CD4-positive, alpha-beta T cell (primary cell): Measurements from ENCODE around the gene AIFM3. TPM values are rescaled to one million over a fixed set of nuclear protein-coding genes. Genes with fewer than 3 reads are reported as not detected.

Experiments
- ATAC-seq: fragments of 200-7000 bp; cut with Tn5 transposase; one replicate; pipeline ENCODE4 v1.10.0; 2022; ENCODE audit warnings: mild to moderate bottlenecking; ENCODE audit not compliant: poor library complexity
- CTCF ChIA-PET: fragments of 350-600 bp; sonication (Branson Sonifier 250); formaldehyde crosslinking; loops from one replicate; lab custom pipeline; 2021; ENCODE audit warnings: antibody characterized with exemption, inconsistent platforms; lab: Charles Lee
- POLR2A ChIA-PET: fragments of 350-600 bp; sonication (Branson Sonifier 250); formaldehyde crosslinking; loops from one replicate; lab custom pipeline; 2021; ENCODE audit warnings: antibody characterized with exemption, inconsistent platforms; lab: Charles Lee
- DNase-seq, 14 experiments: peaks; one replicate each; pipeline ENCODE4 v3.0.0-alpha.2; 2013 to 2020; ENCODE audit warnings: mixed read lengths in 2 of 14
- H3K27ac ChIP-seq, 2 donors: one replicate each; pipeline versions ENCODE4 v1.5.1 to v1.7.0; 2013; ENCODE audit warnings: low read length in 2 of 2, low read depth in 1 of 2, mild to moderate bottlenecking in 1 of 2
- H3K27me3 ChIP-seq, 2 experiments: 1 replicate in 1 of 2; 2 replicates in 1 of 2; pipeline versions ENCODE4 v1.6.1 to v1.7.0; 2013; ENCODE audit warnings: low read length in 2 of 2, control low read depth in 1 of 2, mild to moderate bottlenecking in 1 of 2, moderate library complexity in 1 of 2; ENCODE audit not compliant: insufficient read depth in 2 of 2, control insufficient read depth in 1 of 2
- H3K36me3 ChIP-seq: one replicate; pipeline ENCODE4 v1.6.1; 2013; ENCODE audit warnings: low read length, control low read depth; ENCODE audit not compliant: insufficient read depth
- H3K4me1 ChIP-seq: one replicate; pipeline ENCODE4 v1.6.1; 2013; ENCODE audit warnings: low read length, control low read depth; ENCODE audit not compliant: insufficient read depth
- H3K4me3 ChIP-seq: one replicate; pipeline ENCODE4 v1.5.1; 2013; ENCODE audit warnings: mild to moderate bottlenecking, low read length, moderate library complexity
- H3K9me3 ChIP-seq, 2 experiments: 1 replicate in 1 of 2; 2 replicates in 1 of 2; pipeline versions ENCODE4 v1.6.1 to v1.7.0; 2013; ENCODE audit warnings: low read length in 2 of 2, mild to moderate bottlenecking in 2 of 2, control low read depth in 1 of 2, moderate library complexity in 1 of 2; ENCODE audit not compliant: control insufficient read depth in 1 of 2, insufficient read depth in 1 of 2
- H3K27ac Mint-ChIP-seq: one replicate; pipeline ENCODE4 v1.8.0; 2020; ENCODE audit warnings: mixed read lengths
- H3K27me3 Mint-ChIP-seq: one replicate; pipeline ENCODE4 v1.8.0; 2021; ENCODE audit warnings: mixed read lengths
- H3K36me3 Mint-ChIP-seq: one replicate; pipeline ENCODE4 v1.8.0; 2021; ENCODE audit warnings: low read depth, mixed read lengths
- H3K4me1 Mint-ChIP-seq: one replicate; pipeline ENCODE4 v1.8.0; 2021; ENCODE audit warnings: low read depth, mixed read lengths
- H3K4me3 Mint-ChIP-seq: one replicate; pipeline ENCODE4 v1.8.0; 2020; ENCODE audit warnings: mild to moderate bottlenecking, mixed read lengths
- H3K9me3 Mint-ChIP-seq: one replicate; pipeline ENCODE4 v1.8.0; 2020; ENCODE audit warnings: mixed read lengths
- intact Hi-C, 2 experiments: fragments of 100-400 bp; cut with DNase I in 1 of 2; cut with micrococcal nuclease in 1 of 2; formaldehyde crosslinking; loops; one replicate each; pipeline versions ENCODE4 v1.15.1 to v1.9.0; 2023 to 2025; cut with DNase I, micrococcal nuclease
- total RNA-seq, 174 experiments: library from RNA in 2 of 174; stranded (reverse) in 2 of 174; gene quantifications; one replicate each; pipeline ENCODE4 v1.2.3 and lab custom pipeline; 2021 to 2026
- TF ChIP-seq, protein P1 (sequence below): fragments of 200-600 bp; IDR thresholded peaks from one replicate; pipeline ENCODE4 v1.8.0; 2022; ENCODE audit warnings: antibody characterized with exemption, mild to moderate bottlenecking

Gene AIFM3
- total RNA-seq, 2 experiments from 2014 or later = 0.34 to 0.41 TPM

DNA sequence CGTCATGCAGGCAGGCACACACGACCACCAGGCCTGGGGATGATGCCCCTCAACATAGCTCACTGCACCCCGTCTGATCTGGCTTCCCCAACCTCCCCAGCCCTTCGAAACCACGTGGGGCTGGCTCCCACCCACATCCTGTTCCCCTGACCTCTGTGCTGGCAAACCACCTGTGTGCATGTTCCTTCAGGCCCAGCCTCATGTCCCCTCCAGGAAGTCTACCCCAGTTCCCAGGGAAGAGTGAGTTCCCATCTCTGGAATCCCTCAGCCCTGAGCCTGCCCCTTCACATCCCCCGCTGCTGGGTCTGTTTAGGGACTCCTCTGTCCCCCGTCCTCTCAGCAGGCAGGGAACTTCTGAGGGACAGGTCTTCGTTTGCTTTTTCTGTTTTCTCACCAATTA is 58.2 kb downstream of the AIFM3 start:
- ATAC-seq (peak; percentile 41), DNase-seq (peak in 2 of 14 experiments; percentile 34 to 54)
- Mint-ChIP-seq H3K4me3 (no peak overlapping the region), H3K9me3 (no peaks in the 10 kb centered on the region), H3K27me3 (peaks cover 14% of the 10 kb centered on the region), H3K36me3 (no peaks in the 10 kb centered on the region), H3K27ac (peak overlapping the region; percentile 48), H3K4me1 (peaks cover 10% of the 10 kb centered on the region)
- Histone ChIP-seq H3K36me3 (no peaks in the 10 kb centered on the region), H3K27ac (no peak overlapping the region), H3K4me3 (no peak overlapping the region), H3K9me3 (no peaks in the 10 kb centered on the region), H3K4me1 (peaks cover 13% of the 10 kb centered on the region), H3K27me3 (peaks cover 0 to 6% of the 10 kb centered on the region in 2 experiments)
- POLR2A ChIA-PET = interaction anchor here (1.1 kb wide), 1 partner anchor 23 kb away, joined by 5 read pairs; the partner anchor contains the start of gene THAP7
- TF ChIP-seq, protein P1, sequence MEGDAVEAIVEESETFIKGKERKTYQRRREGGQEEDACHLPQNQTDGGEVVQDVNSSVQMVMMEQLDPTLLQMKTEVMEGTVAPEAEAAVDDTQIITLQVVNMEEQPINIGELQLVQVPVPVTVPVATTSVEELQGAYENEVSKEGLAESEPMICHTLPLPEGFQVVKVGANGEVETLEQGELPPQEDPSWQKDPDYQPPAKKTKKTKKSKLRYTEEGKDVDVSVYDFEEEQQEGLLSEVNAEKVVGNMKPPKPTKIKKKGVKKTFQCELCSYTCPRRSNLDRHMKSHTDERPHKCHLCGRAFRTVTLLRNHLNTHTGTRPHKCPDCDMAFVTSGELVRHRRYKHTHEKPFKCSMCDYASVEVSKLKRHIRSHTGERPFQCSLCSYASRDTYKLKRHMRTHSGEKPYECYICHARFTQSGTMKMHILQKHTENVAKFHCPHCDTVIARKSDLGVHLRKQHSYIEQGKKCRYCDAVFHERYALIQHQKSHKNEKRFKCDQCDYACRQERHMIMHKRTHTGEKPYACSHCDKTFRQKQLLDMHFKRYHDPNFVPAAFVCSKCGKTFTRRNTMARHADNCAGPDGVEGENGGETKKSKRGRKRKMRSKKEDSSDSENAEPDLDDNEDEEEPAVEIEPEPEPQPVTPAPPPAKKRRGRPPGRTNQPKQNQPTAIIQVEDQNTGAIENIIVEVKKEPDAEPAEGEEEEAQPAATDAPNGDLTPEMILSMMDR = no peak
- intact Hi-C loops = no loop called here
- CTCF ChIA-PET = no interaction called here

DNA sequence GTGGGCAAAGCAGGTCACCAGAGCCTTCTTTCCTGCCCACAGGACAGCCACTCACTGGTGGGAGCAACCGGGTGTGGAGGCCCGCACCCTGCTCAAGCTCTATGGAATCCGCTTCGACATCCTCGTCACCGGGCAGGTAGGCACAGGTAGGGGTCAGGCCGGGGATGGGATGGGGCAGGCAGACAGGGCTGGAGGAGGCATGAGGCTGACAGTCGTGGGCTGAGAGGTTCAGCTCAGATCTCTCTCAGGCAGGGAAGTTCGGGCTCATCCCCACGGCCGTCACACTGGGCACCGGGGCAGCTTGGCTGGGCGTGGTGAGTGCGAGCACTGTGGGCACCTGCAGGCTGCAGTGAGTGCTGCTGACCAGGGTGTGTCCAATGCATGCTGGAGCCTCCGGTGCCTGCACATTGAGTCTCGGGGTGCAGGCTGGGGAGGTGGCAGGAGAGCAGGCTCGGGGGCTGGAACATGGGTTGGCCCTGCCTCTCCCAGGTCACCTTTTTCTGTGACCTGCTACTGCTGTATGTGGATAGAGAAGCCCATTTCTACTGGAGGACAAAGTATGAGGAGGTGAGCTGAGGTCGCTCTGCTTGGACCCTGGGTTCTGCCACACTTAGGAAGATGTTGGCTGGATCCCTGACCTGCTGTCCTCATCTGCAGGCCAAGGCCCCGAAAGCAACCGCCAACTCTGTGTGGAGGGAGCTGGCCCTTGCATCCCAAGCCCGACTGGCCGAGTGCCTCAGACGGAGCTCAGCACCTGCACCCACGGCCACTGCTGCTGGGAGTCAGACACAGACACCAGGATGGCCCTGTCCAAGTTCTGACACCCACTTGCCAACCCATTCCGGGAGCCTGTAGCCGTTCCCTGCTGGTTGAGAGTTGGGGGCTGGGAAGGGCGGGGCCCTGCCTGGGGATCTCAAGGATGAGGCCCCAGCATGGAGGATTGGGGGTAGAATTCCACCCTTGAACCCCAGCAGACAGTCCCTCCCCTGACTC is 59.0 kb downstream of the AIFM3 start:
- TF ChIP-seq, protein P1 = no peak
- H3K27me3 ChIP-seq = peaks cover 0 to 11% of the 10 kb centered on the region in 2 experiments
- peaks cover 13% of the 10 kb centered on the region for H3K4me1 ChIP-seq
- no peak overlapping the region for H3K4me3 ChIP-seq
- Mint-ChIP-seq H3K27me3 (peaks cover 22% of the 10 kb centered on the region), H3K9me3 (no peaks in the 10 kb centered on the region), H3K27ac (no peak overlapping the region), H3K36me3 (no peaks in the 10 kb centered on the region), H3K4me3 (no peak overlapping the region), H3K4me1 (peaks cover 10% of the 10 kb centered on the region)
- DNase-seq = no peak
- POLR2A ChIA-PET = interaction anchor here (1.1 kb wide), 1 partner anchor 24 kb away, joined by 5 read pairs; the partner anchor contains the start of gene THAP7
- no peaks in the 10 kb centered on the region for H3K9me3 ChIP-seq
- no peak for ATAC-seq
- intact Hi-C loops = no loop called here
- H3K36me3 ChIP-seq = no peaks in the 10 kb centered on the region
- CTCF ChIA-PET = no interaction called here
- H3K27ac ChIP-seq = no peak overlapping the region

DNA sequence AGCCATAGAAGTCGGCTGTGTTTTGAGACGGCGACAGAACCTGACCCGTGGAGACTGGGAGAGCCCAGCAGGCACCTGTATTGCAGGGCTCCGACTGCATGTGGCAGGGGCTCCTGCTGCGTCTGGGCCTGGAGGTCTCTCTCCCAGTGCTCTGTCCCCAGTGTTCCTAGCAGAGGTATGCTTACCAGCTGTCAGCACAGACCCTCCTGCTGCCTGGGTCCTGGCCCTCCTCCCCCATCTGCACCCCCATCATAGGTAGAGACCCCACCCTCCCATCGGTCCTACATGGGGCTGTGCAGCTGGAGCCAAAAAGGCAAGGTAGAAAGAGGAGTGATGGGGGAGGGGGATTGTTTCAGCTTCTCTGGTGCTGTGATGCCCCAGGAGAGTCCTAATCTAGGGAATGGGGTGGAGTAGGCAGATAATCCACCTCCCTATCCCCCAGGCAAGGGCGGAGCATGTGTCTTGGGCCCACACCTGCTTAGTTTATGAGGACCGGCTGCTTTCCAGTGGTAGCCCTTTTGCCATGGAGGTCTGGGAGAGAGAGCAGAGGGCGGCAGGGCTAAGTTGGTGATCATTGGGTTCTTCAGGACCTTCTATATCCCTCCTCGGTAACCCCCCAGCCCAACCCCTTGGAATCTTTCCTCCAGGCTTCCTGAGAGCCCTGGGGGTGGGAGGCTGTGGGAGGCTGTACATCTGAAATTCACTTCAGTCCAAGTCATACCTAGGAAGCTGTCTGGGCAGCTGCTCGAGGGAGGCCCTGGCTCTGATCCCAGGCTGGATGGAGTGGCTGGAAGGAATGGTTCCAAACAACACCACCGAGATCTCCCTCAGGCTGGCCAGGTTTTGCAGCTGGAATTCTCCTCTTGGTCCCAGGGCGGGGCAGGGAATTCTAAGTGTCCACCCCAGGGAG is 60.0 kb downstream of the AIFM3 start:
- Histone ChIP-seq H3K9me3 (peaks cover 0 to 8% of the 10 kb centered on the region in 2 experiments), H3K4me1 (peaks cover 19% of the 10 kb centered on the region), H3K27me3 (peaks cover 8 to 20% of the 10 kb centered on the region in 2 experiments), H3K36me3 (no peaks in the 10 kb centered on the region), H3K4me3 (no peak overlapping the region), H3K27ac (no peak overlapping the region)
- Mint-ChIP-seq H3K27me3 (peaks cover 26% of the 10 kb centered on the region), H3K9me3 (no peaks in the 10 kb centered on the region), H3K36me3 (no peaks in the 10 kb centered on the region), H3K4me1 (peaks cover 10% of the 10 kb centered on the region), H3K4me3 (no peak overlapping the region), H3K27ac (no peak overlapping the region)
- no peak for ATAC-seq
- no peak for DNase-seq
- ChIA-PET CTCF (no interaction called here), POLR2A (no interaction called here)
- intact Hi-C loops = no loop called here
- TF ChIP-seq, protein P1 = no peak
